OCI-M1 (cell line): Measurements from ENCODE around the gene NXPH4.

Source experiments
- DNase-seq: peaks from one replicate; lab custom pipeline; 2025; lab: John Stamatoyannopoulos, UW

NXPH4 gene

GRCh38 chr12:57183939-57184725, 32.5 kb upstream of the NXPH4 start:
- DNase-seq, result no peak

- DNase-seq, result no peak
These were observed 31.2 kb upstream of the NXPH4 start for GRCh38 chr12:57185403-57185802.

- no peak for DNase-seq
These were observed 30.6 kb upstream of the NXPH4 start for GRCh38 chr12:57185906-57186508.

GRCh38 chr12:57187222-57188089, 29.1 kb upstream of the NXPH4 start:
- no peak for DNase-seq

- DNase-seq, result no peak
These were observed 28.5 kb upstream of the NXPH4 start for GRCh38 chr12:57188090-57188425.

GRCh38 chr12:57190037-57190436, 26.6 kb upstream of the NXPH4 start:
- DNase-seq, result no peak

GRCh38 chr12:57190821-57191220, 25.8 kb upstream of the NXPH4 start:
- no peak for DNase-seq

- DNase-seq, result no peak
These were observed 25.2 kb upstream of the NXPH4 start for GRCh38 chr12:57191410-57191809.

- DNase-seq, result no peak
These were observed 23.7 kb upstream of the NXPH4 start for GRCh38 chr12:57192920-57193319.

- DNase-seq, result no peak
These were observed 22.8 kb upstream of the NXPH4 start for GRCh38 chr12:57193706-57194245.

- DNase-seq, result no peak
These were observed 22.3 kb upstream of the NXPH4 start for GRCh38 chr12:57194253-57194652.

- DNase-seq, result no peak
These were observed 21.4 kb upstream of the NXPH4 start for GRCh38 chr12:57195186-57195585.

GRCh38 chr12:57195611-57196371, 20.8 kb upstream of the NXPH4 start:
- DNase-seq, result no peak

GRCh38 chr12:57196439-57196838, 20.2 kb upstream of the NXPH4 start:
- DNase-seq, result no peak

- no peak for DNase-seq
These were observed 19.6 kb upstream of the NXPH4 start for GRCh38 chr12:57196956-57197355.

GRCh38 chr12:57198329-57198728, 18.3 kb upstream of the NXPH4 start:
- DNase-seq, result no peak

GRCh38 chr12:57199191-57199590, 17.4 kb upstream of the NXPH4 start:
- no peak for DNase-seq

GRCh38 chr12:57200497-57200896, 16.1 kb upstream of the NXPH4 start:
- DNase-seq, result no peak

- DNase-seq, result no peak
These were observed 15.4 kb upstream of the NXPH4 start for GRCh38 chr12:57201219-57201618.

GRCh38 chr12:57201631-57202030, 15.0 kb upstream of the NXPH4 start:
- no peak for DNase-seq

- no peak for DNase-seq
These were observed 14.3 kb upstream of the NXPH4 start for GRCh38 chr12:57202321-57202720.

- DNase-seq, result no peak
These were observed 13.4 kb upstream of the NXPH4 start for GRCh38 chr12:57203201-57203600.
